Ishikawa (cell line): ENCODE measurements around the gene ZNF134.

ENCODE experiments used
- CEBPB ChIP-seq: IDR thresholded peaks from 2 replicates; pipeline ENCODE4 v1.6.1; 2012
- EP300 ChIP-seq: IDR thresholded peaks from 2 replicates; pipeline ENCODE4 v1.6.1; 2012; ENCODE audit warnings: borderline replicate concordance
- FOXM1 ChIP-seq: IDR thresholded peaks from 2 replicates; pipeline ENCODE4 v1.6.1; 2012; ENCODE audit warnings: low read depth, borderline replicate concordance
- RAD21 ChIP-seq: IDR thresholded peaks from 2 replicates; pipeline ENCODE4 v1.6.1; 2012; ENCODE audit warnings: low read depth
- TAF1 ChIP-seq: IDR thresholded peaks from 2 replicates; pipeline ENCODE4 v1.6.1; 2012; ENCODE audit warnings: low read depth, mild to moderate bottlenecking
- TCF12 ChIP-seq: IDR thresholded peaks from 2 replicates; pipeline ENCODE4 v1.6.1; 2012; ENCODE audit warnings: low read depth
- TEAD4 ChIP-seq: IDR thresholded peaks from 2 replicates; pipeline ENCODE4 v1.6.1; 2012
- YY1 ChIP-seq: IDR thresholded peaks from 2 replicates; pipeline ENCODE4 v1.6.1; 2012; ENCODE audit warnings: low read depth
- ZBTB7A ChIP-seq: IDR thresholded peaks from 2 replicates; pipeline ENCODE4 v1.6.1; 2012; ENCODE audit warnings: low read depth
- TF ChIP-seq, protein P1 (sequence below): IDR thresholded peaks from 2 replicates; pipeline ENCODE4 v1.6.1; 2012; ENCODE audit warnings: low read depth, mild to moderate bottlenecking
- TF ChIP-seq, protein P2 (sequence below): IDR thresholded peaks from 2 replicates; pipeline ENCODE4 v1.6.1; 2012
- TF ChIP-seq, protein P3 (sequence below): IDR thresholded peaks from 2 replicates; pipeline ENCODE4 v1.6.1; 2012

DNA sequence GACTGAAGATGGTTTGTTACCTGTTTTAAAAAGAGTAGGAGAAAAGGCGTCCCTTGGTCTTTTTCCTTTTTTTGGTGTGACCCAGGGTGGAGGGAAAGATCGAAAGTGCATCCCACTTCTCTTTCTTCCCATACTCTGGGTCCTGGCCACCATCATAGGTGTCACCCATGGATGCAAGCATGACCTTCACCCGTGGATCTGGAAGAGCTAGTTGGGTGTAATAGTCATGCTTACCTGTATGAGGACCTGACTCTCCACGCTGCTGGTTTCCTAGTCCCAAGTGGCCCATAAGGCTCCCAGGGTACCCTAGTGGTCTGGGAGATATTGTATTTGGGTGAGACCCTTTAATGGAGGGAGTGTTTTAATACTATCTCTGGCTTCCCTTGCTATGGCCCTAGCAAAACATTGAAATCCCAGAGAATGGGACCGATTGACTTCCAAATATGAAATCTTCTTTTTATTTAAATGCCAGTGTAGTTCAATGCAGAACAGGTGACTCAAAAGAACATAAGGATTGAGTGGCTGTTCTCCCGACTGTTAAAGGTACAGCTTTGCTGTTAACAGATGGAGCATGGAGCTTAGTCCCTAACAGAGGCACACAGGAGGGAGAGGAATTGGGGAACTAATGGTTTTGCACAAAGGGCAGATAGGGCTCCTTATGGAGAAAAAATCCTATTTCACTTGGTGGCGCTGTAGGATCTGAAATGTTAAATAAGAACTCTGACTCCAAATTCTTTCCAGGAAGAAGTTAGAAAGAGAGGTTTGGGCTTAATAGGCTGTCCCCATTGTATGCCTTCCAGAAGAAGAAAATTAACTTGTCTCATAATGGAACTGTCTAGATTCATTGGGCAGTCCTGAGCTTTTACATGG lies 47.4 kb upstream of the ZNF134 start:
- no peak for TF ChIP-seq EP300
- TF ChIP-seq ZBTB7A, result no peak
- TF ChIP-seq, protein P1, sequence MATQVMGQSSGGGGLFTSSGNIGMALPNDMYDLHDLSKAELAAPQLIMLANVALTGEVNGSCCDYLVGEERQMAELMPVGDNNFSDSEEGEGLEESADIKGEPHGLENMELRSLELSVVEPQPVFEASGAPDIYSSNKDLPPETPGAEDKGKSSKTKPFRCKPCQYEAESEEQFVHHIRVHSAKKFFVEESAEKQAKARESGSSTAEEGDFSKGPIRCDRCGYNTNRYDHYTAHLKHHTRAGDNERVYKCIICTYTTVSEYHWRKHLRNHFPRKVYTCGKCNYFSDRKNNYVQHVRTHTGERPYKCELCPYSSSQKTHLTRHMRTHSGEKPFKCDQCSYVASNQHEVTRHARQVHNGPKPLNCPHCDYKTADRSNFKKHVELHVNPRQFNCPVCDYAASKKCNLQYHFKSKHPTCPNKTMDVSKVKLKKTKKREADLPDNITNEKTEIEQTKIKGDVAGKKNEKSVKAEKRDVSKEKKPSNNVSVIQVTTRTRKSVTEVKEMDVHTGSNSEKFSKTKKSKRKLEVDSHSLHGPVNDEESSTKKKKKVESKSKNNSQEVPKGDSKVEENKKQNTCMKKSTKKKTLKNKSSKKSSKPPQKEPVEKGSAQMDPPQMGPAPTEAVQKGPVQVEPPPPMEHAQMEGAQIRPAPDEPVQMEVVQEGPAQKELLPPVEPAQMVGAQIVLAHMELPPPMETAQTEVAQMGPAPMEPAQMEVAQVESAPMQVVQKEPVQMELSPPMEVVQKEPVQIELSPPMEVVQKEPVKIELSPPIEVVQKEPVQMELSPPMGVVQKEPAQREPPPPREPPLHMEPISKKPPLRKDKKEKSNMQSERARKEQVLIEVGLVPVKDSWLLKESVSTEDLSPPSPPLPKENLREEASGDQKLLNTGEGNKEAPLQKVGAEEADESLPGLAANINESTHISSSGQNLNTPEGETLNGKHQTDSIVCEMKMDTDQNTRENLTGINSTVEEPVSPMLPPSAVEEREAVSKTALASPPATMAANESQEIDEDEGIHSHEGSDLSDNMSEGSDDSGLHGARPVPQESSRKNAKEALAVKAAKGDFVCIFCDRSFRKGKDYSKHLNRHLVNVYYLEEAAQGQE, result no peak
- TF ChIP-seq CEBPB, result no peak
- TF ChIP-seq, protein P2, sequence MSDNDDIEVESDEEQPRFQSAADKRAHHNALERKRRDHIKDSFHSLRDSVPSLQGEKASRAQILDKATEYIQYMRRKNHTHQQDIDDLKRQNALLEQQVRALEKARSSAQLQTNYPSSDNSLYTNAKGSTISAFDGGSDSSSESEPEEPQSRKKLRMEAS, result no peak
- TF ChIP-seq YY1, result no peak
- TF ChIP-seq TEAD4, result no peak
- TF ChIP-seq RAD21, result 0 out of 2 replicates have a peak, but pooled peaks have one; percentile 10
- TF ChIP-seq TAF1, result no peak
- TF ChIP-seq FOXM1, result no peak
- TF ChIP-seq, protein P3, sequence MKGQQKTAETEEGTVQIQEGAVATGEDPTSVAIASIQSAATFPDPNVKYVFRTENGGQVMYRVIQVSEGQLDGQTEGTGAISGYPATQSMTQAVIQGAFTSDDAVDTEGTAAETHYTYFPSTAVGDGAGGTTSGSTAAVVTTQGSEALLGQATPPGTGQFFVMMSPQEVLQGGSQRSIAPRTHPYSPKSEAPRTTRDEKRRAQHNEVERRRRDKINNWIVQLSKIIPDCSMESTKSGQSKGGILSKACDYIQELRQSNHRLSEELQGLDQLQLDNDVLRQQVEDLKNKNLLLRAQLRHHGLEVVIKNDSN, result peak; percentile 26; the same call in 1 of the 2 replicates
- no peak; the same call in 1 of the 2 replicates for TF ChIP-seq TCF12
